Osteoblast (primary cell): ENCODE measurements around the gene SLC10A3. TPM values are rescaled to one million over a fixed set of nuclear protein-coding genes. Genes with fewer than 3 reads are reported as not detected.
A peak's percentile ranks its signal among the peaks of the same experiment; 100 is the strongest.

Experiments
- DNase-seq: peaks from one replicate; pipeline ENCODE4 v3.0.0; 2011; ENCODE audit warnings: low spot score, mixed read lengths; ENCODE audit not compliant: insufficient read length; ENCODE audit errors: missing footprints
- H2AFZ ChIP-seq: 2 replicates; pipeline ENCODE4 v1.6.0; 2011; ENCODE audit warnings: mild to moderate bottlenecking, low read length
- H3K27ac ChIP-seq: 2 replicates; pipeline ENCODE4 v1.5.1; 2011; ENCODE audit warnings: mild to moderate bottlenecking, low read depth, low read length, moderate library complexity
- H3K27me3 ChIP-seq: 2 replicates; pipeline ENCODE4 v1.6.0; 2012; ENCODE audit warnings: mild to moderate bottlenecking, control low read depth, inconsistent platforms, low read length, moderate library complexity; ENCODE audit not compliant: insufficient read depth
- H3K36me3 ChIP-seq: 2 replicates; pipeline ENCODE4 v1.5.1; 2011; ENCODE audit warnings: mild to moderate bottlenecking, low read length, control low read depth, moderate library complexity; ENCODE audit not compliant: insufficient read depth
- H3K4me1 ChIP-seq: 2 replicates; pipeline ENCODE4 v1.5.1; 2011; ENCODE audit warnings: mild to moderate bottlenecking, low read length, control low read depth, moderate library complexity; ENCODE audit not compliant: insufficient read depth
- H3K4me2 ChIP-seq: 2 replicates; pipeline ENCODE4 v1.6.0; 2011; ENCODE audit warnings: mild to moderate bottlenecking, low read length; ENCODE audit not compliant: insufficient read depth
- H3K4me3 ChIP-seq: fragments of 200-600 bp; sonication (generic); 3 replicates; pipeline ENCODE4 v1.5.1; 2012; ENCODE audit warnings: mild to moderate bottlenecking, low read length, inconsistent platforms; ENCODE audit not compliant: insufficient read depth
- H3K79me2 ChIP-seq: 2 replicates; pipeline ENCODE4 v1.6.0; 2012; ENCODE audit warnings: mild to moderate bottlenecking, low read length, control low read depth, inconsistent platforms; ENCODE audit not compliant: insufficient read depth
- H3K9me3 ChIP-seq: 2 replicates; pipeline ENCODE4 v1.5.1; 2011; ENCODE audit warnings: low read depth, low read length, control low read depth
- H4K20me1 ChIP-seq: 2 replicates; pipeline ENCODE4 v1.6.0; 2012; ENCODE audit warnings: mild to moderate bottlenecking, low read length, control low read depth; ENCODE audit not compliant: insufficient read depth
- CTCF ChIP-seq: IDR thresholded peaks from 2 replicates; pipeline ENCODE4 v1.5.1; 2011; ENCODE audit warnings: mild to moderate bottlenecking, low read depth, low read length, moderate library complexity; ENCODE audit errors: extremely low read depth
- total RNA-seq: library from RNA; depleted of rRNA; stranded (reverse); fragments of >200 nt; gene quantifications from 2 replicates; pipeline ENCODE4 v1.2.3, GENCODE V29; 2012

Gene SLC10A3
- total RNA-seq, 1 donor, result 36.2 TPM

- H3K27me3 ChIP-seq, result no peaks in the 10 kb centered on the region
- no peak for TF ChIP-seq CTCF
- H4K20me1 ChIP-seq, result peaks cover 7% of the 10 kb centered on the region
- peak; percentile 90 for DNase-seq
- peaks cover 20% of the 10 kb centered on the region for H3K36me3 ChIP-seq
- H3K4me1 ChIP-seq, result peaks cover 10% of the 10 kb centered on the region
- no peak overlapping the region for H3K27ac ChIP-seq
- H3K4me3 ChIP-seq, result peak overlapping the region; percentile 73
- peaks cover 22% of the 10 kb centered on the region for H3K79me2 ChIP-seq
- H3K4me2 ChIP-seq, result peak overlapping the region; percentile 71
- no peaks in the 10 kb centered on the region for H3K9me3 ChIP-seq
- no peak overlapping the region for H2AFZ ChIP-seq
Measured at GRCh38 chrX:154486052-154486395, 4.4 kb downstream of the SLC10A3 start.

- peak; percentile 85 for DNase-seq
- peak overlapping the region; percentile 4 for H3K27ac ChIP-seq
- TF ChIP-seq CTCF, result no peak
Measured at GRCh38 chrX:154485150-154486051, 5.0 kb downstream of the SLC10A3 start.

GRCh38 chrX:154484255-154485149 is 5.9 kb downstream of the SLC10A3 start:
- Histone ChIP-seq H3K79me2 (peaks cover 20% of the 10 kb centered on the region), H3K4me3 (no peak overlapping the region), H2AFZ (no peak overlapping the region), H3K27me3 (no peaks in the 10 kb centered on the region), H3K27ac (no peak overlapping the region), H3K4me1 (peaks cover 6% of the 10 kb centered on the region), H3K36me3 (peaks cover 20% of the 10 kb centered on the region), H3K9me3 (no peaks in the 10 kb centered on the region), H4K20me1 (peaks cover 7% of the 10 kb centered on the region), H3K4me2 (no peak overlapping the region)
- no peak for TF ChIP-seq CTCF
- peak; percentile 91 for DNase-seq

More at GRCh38 chrX:154485150-154486051, 5.0 kb downstream of the SLC10A3 start:
- H2AFZ ChIP-seq, result no peak overlapping the region
- H3K36me3 ChIP-seq, result peaks cover 20% of the 10 kb centered on the region
- H3K9me3 ChIP-seq, result no peaks in the 10 kb centered on the region
- H3K79me2 ChIP-seq, result peaks cover 22% of the 10 kb centered on the region
- peaks cover 10% of the 10 kb centered on the region for H3K4me1 ChIP-seq
- no peaks in the 10 kb centered on the region for H3K27me3 ChIP-seq
- peaks cover 7% of the 10 kb centered on the region for H4K20me1 ChIP-seq
- peak overlapping the region; percentile 71 for H3K4me2 ChIP-seq
- H3K4me3 ChIP-seq, result peak overlapping the region; percentile 73

- Histone ChIP-seq H3K79me2 (peaks cover 12% of the 10 kb centered on the region), H3K4me3 (no peak overlapping the region), H3K9me3 (no peaks in the 10 kb centered on the region), H3K27me3 (no peaks in the 10 kb centered on the region), H3K4me1 (no peaks in the 10 kb centered on the region), H4K20me1 (no peaks in the 10 kb centered on the region), H3K27ac (no peak overlapping the region), H3K36me3 (peaks cover 19% of the 10 kb centered on the region), H3K4me2 (no peak overlapping the region), H2AFZ (no peak overlapping the region)
- peak; percentile 80 for DNase-seq
- TF ChIP-seq CTCF, result no peak
Measured at GRCh38 chrX:154483325-154483724, 7.1 kb downstream of the SLC10A3 start.
